Osteoblast (primary cell): ENCODE results near the gene FAM120B. TPM values are rescaled to one million over a fixed set of nuclear protein-coding genes. Genes with fewer than 3 reads are reported as not detected.
A peak's percentile ranks its signal among the peaks of the same experiment; 100 is the strongest.

Source experiments
- DNase-seq: peaks from one replicate; pipeline ENCODE4 v3.0.0; 2011; ENCODE audit warnings: low spot score, mixed read lengths; ENCODE audit not compliant: insufficient read length; ENCODE audit errors: missing footprints
- H2AFZ ChIP-seq: 2 replicates; pipeline ENCODE4 v1.6.0; 2011; ENCODE audit warnings: mild to moderate bottlenecking, low read length
- H3K27ac ChIP-seq: 2 replicates; pipeline ENCODE4 v1.5.1; 2011; ENCODE audit warnings: mild to moderate bottlenecking, low read depth, low read length, moderate library complexity
- H3K27me3 ChIP-seq: 2 replicates; pipeline ENCODE4 v1.6.0; 2012; ENCODE audit warnings: mild to moderate bottlenecking, control low read depth, inconsistent platforms, low read length, moderate library complexity; ENCODE audit not compliant: insufficient read depth
- H3K36me3 ChIP-seq: 2 replicates; pipeline ENCODE4 v1.5.1; 2011; ENCODE audit warnings: mild to moderate bottlenecking, low read length, control low read depth, moderate library complexity; ENCODE audit not compliant: insufficient read depth
- H3K4me1 ChIP-seq: 2 replicates; pipeline ENCODE4 v1.5.1; 2011; ENCODE audit warnings: mild to moderate bottlenecking, low read length, control low read depth, moderate library complexity; ENCODE audit not compliant: insufficient read depth
- H3K4me2 ChIP-seq: 2 replicates; pipeline ENCODE4 v1.6.0; 2011; ENCODE audit warnings: mild to moderate bottlenecking, low read length; ENCODE audit not compliant: insufficient read depth
- H3K4me3 ChIP-seq: fragments of 200-600 bp; sonication (generic); 3 replicates; pipeline ENCODE4 v1.5.1; 2012; ENCODE audit warnings: mild to moderate bottlenecking, low read length, inconsistent platforms; ENCODE audit not compliant: insufficient read depth
- H3K79me2 ChIP-seq: 2 replicates; pipeline ENCODE4 v1.6.0; 2012; ENCODE audit warnings: mild to moderate bottlenecking, low read length, control low read depth, inconsistent platforms; ENCODE audit not compliant: insufficient read depth
- H3K9me3 ChIP-seq: 2 replicates; pipeline ENCODE4 v1.5.1; 2011; ENCODE audit warnings: low read depth, low read length, control low read depth
- H4K20me1 ChIP-seq: 2 replicates; pipeline ENCODE4 v1.6.0; 2012; ENCODE audit warnings: mild to moderate bottlenecking, low read length, control low read depth; ENCODE audit not compliant: insufficient read depth
- total RNA-seq: library from RNA; depleted of rRNA; stranded (reverse); fragments of >200 nt; gene quantifications from 2 replicates; pipeline ENCODE4 v1.2.3, GENCODE V29; 2012
- TF ChIP-seq, protein P1 (sequence below): IDR thresholded peaks from 2 replicates; pipeline ENCODE4 v1.5.1; 2011; ENCODE audit warnings: mild to moderate bottlenecking, low read depth, low read length, moderate library complexity; ENCODE audit errors: extremely low read depth

The FAM120B gene
- total RNA-seq, 1 donor: 13.4 TPM

- Histone ChIP-seq H3K4me2 (peak overlapping the region; percentile 81), H3K9me3 (no peaks in the 10 kb centered on the region), H3K4me3 (peak overlapping the region; percentile 75), H2AFZ (peak overlapping the region; percentile 59), H3K79me2 (no peaks in the 10 kb centered on the region), H3K27ac (no peak overlapping the region), H3K36me3 (no peaks in the 10 kb centered on the region), H3K27me3 (peaks cover 76% of the 10 kb centered on the region), H3K4me1 (no peaks in the 10 kb centered on the region), H4K20me1 (no peaks in the 10 kb centered on the region)
- DNase-seq: no peak
- TF ChIP-seq, protein P1, sequence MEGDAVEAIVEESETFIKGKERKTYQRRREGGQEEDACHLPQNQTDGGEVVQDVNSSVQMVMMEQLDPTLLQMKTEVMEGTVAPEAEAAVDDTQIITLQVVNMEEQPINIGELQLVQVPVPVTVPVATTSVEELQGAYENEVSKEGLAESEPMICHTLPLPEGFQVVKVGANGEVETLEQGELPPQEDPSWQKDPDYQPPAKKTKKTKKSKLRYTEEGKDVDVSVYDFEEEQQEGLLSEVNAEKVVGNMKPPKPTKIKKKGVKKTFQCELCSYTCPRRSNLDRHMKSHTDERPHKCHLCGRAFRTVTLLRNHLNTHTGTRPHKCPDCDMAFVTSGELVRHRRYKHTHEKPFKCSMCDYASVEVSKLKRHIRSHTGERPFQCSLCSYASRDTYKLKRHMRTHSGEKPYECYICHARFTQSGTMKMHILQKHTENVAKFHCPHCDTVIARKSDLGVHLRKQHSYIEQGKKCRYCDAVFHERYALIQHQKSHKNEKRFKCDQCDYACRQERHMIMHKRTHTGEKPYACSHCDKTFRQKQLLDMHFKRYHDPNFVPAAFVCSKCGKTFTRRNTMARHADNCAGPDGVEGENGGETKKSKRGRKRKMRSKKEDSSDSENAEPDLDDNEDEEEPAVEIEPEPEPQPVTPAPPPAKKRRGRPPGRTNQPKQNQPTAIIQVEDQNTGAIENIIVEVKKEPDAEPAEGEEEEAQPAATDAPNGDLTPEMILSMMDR: no peak
Measured at GRCh38 chr6:170289951-170290295, 16.6 kb upstream of the FAM120B start.

- peak; percentile 93 for DNase-seq
- TF ChIP-seq, protein P1: no peak
- Histone ChIP-seq H2AFZ (peak within 1 kb of the TSS; percentile 59), H3K79me2 (no peaks in the 10 kb centered on the region), H4K20me1 (no peaks in the 10 kb centered on the region), H3K27me3 (peaks cover 82% of the 10 kb centered on the region), H3K27ac (no peak within 1 kb of the TSS), H3K4me1 (no peaks in the 10 kb centered on the region), H3K9me3 (no peaks in the 10 kb centered on the region), H3K36me3 (no peaks in the 10 kb centered on the region), H3K4me3 (peak within 1 kb of the TSS; percentile 75), H3K4me2 (peak within 1 kb of the TSS; percentile 81)
Measured at GRCh38 chr6:170290296-170291128, 16.0 kb upstream of the FAM120B start, which contains the start of gene DLL1. TSS of gene DLL1 (minus strand) at chr6:170291078. CDS start at chr6:170290139, 939 bp downstream.

DNA sequence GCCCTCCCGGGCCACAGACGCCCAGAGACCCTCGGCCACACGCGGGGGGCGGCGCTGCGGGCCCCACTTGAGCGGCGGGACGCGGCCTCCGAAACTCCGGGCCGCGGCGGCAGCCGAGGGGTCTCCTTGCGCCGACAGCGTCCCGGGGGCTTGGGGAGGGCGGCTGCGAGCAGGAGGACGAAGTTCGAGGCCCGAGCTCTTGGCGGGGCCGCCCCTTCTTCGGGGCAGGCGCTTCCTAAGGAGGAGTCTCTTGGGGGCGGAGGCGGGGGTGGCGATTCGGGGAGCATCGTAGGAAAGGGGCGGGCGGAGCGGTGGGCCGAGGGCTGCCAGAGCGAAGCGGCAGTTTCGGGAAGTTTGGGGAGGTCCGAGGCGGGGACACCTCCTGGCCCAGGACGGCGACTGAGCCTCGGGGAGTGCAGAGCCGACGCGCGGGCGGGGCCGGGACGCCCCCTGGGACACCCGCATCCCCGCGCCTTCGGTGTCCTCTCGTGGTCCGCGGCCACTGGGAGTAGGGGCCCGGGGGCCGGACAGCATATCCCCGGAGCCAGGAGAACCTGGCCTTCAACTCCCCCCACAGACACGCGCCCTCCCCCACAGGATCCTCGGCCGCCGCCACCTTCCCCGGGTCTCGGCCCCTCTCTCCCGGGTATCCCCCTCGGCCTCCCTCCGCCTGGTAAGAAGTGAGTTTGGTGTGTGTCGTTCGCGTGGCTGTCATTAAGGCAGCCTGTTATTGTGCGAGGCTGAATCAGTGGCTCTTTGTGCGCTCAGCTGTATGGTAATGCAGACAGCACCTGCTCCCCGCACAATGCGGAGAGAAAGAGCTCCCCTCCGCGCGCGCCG lies 15.1 kb upstream of the FAM120B start:
- H3K4me2 ChIP-seq: peak overlapping the region; percentile 57
- no peaks in the 10 kb centered on the region for H3K4me1 ChIP-seq

More for the DNA sequence above, 15.1 kb upstream of the FAM120B start:
- H3K27ac ChIP-seq: no peak overlapping the region
- peak; percentile 76 for DNase-seq
- no peaks in the 10 kb centered on the region for H3K36me3 ChIP-seq
- H3K9me3 ChIP-seq: no peaks in the 10 kb centered on the region
- TF ChIP-seq, protein P1: no peak
- H4K20me1 ChIP-seq: no peaks in the 10 kb centered on the region
- H3K79me2 ChIP-seq: no peaks in the 10 kb centered on the region
- no peak overlapping the region for H2AFZ ChIP-seq
- H3K4me3 ChIP-seq: peak overlapping the region; percentile 35
- H3K27me3 ChIP-seq: peaks cover 89% of the 10 kb centered on the region
